IMR-90 (cell line): ENCODE results near the gene ACIN1. TPM values are rescaled to one million over a fixed set of nuclear protein-coding genes. Genes with fewer than 3 reads are reported as not detected.

ENCODE experiments used
- ATAC-seq: fragments of 200-7000 bp; cut with Tn5 transposase; 2 replicates; pipeline ENCODE4 v1.9.1; 2020; ENCODE audit warnings: low read depth, mild to moderate bottlenecking, moderate library complexity
- BruUV-seq: library from RNA; stranded (reverse); fragments of 400-500 nt; replicated peaks from 2 replicates; lab custom pipeline; 2021; lab: Mats Ljungman, UMichigan
- CTCF ChIA-PET: fragments of 300-600 bp; formaldehyde crosslinking; extraction: SDS; loops from one replicate; lab custom pipeline; 2021; ENCODE audit warnings: antibody characterized with exemption; lab: Yijun Ruan, JAX
- POLR2A ChIA-PET: fragments of 300-600 bp; sonication (Branson Sonifier 250); formaldehyde crosslinking; loops from one replicate; lab custom pipeline; 2022; ENCODE audit warnings: antibody characterized with exemption; ENCODE audit not compliant: unreplicated experiment; lab: Charles Lee
- DNase-seq: peaks from one replicate; pipeline ENCODE4 v3.0.0; 2013
- H2AFZ ChIP-seq: replicated peaks from 2 replicates; pipeline ENCODE3; 2013; ENCODE audit warnings: low read length, mild to moderate bottlenecking; ENCODE audit not compliant: poor library complexity
- H2AK5ac ChIP-seq: 2 replicates; pipeline ENCODE4 v1.6.1; 2013; ENCODE audit warnings: low read depth, low read length, inconsistent platforms
- H2AK9ac ChIP-seq: replicated peaks from 2 replicates; pipeline ENCODE3; 2013; ENCODE audit warnings: mild to moderate bottlenecking, low read depth, low read length, moderate library complexity; ENCODE audit not compliant: poor library complexity
- H2BK120ac ChIP-seq: 2 replicates; pipeline ENCODE4 v1.6.1; 2013; ENCODE audit warnings: low read depth, low read length, inconsistent platforms
- H2BK15ac ChIP-seq: 3 replicates; pipeline ENCODE4 v1.6.1; 2013; ENCODE audit warnings: low read depth, low read length, inconsistent platforms
- H2BK20ac ChIP-seq: 2 replicates; pipeline ENCODE4 v1.6.1; 2013; ENCODE audit warnings: low read depth, mild to moderate bottlenecking, inconsistent platforms, low read length, moderate library complexity
- H2BK5ac ChIP-seq: 2 replicates; pipeline ENCODE4 v1.6.1; 2013; ENCODE audit warnings: mild to moderate bottlenecking, low read depth, low read length, inconsistent platforms; ENCODE audit not compliant: poor library complexity, severe bottlenecking
- H3K14ac ChIP-seq: replicated peaks from 2 replicates; pipeline ENCODE4 v1.6.1; 2013; ENCODE audit warnings: low read depth, low read length, inconsistent platforms
- H3K18ac ChIP-seq: 2 replicates; pipeline ENCODE4 v1.6.1; 2013; ENCODE audit warnings: low read depth, low read length, control low read depth
- H3K23ac ChIP-seq: 2 replicates; pipeline ENCODE4 v1.6.1; 2013; ENCODE audit warnings: low read depth, low read length, inconsistent platforms
- H3K27ac ChIP-seq: 2 replicates; pipeline ENCODE4 v1.5.1; 2013; ENCODE audit warnings: mild to moderate bottlenecking, control low read depth, low read length; ENCODE audit not compliant: insufficient read depth
- H3K27me3 ChIP-seq: 2 replicates; pipeline ENCODE4 v1.6.1; 2013; ENCODE audit warnings: low read length; ENCODE audit not compliant: control insufficient read depth, insufficient read depth
- H3K36me3 ChIP-seq: 2 replicates; pipeline ENCODE4 v1.6.1; 2013; ENCODE audit warnings: low read length, mixed read lengths; ENCODE audit not compliant: control insufficient read depth, insufficient read depth
- H3K4ac ChIP-seq: 2 replicates; pipeline ENCODE4 v1.6.1; 2013; ENCODE audit warnings: low read depth, low read length, inconsistent platforms
- H3K4me1 ChIP-seq: 2 replicates; pipeline ENCODE4 v1.6.1; 2013; ENCODE audit warnings: low read length, mixed read lengths; ENCODE audit not compliant: control insufficient read depth, insufficient read depth
- H3K4me2 ChIP-seq: 2 replicates; pipeline ENCODE4 v1.6.1; 2013; ENCODE audit warnings: low read depth, mild to moderate bottlenecking, control low read depth, low read length, moderate library complexity
- H3K4me3 ChIP-seq: 2 replicates; pipeline ENCODE4 v1.5.1; 2013; ENCODE audit warnings: low read depth, mild to moderate bottlenecking, control low read depth, low read length, moderate library complexity; ENCODE audit not compliant: insufficient read depth
- H3K56ac ChIP-seq: 2 replicates; pipeline ENCODE4 v1.6.1; 2013; ENCODE audit warnings: low read length, inconsistent platforms; ENCODE audit not compliant: insufficient read depth; ENCODE audit errors: extremely low read depth
- H3K79me1 ChIP-seq, 2 experiments: 2 replicates each; pipeline ENCODE4 v1.6.1; 2013; ENCODE audit warnings: low read length in 2 of 2, inconsistent platforms in 1 of 2, low read depth in 1 of 2
- H3K9ac ChIP-seq: 2 replicates; pipeline ENCODE4 v1.6.1; 2013; ENCODE audit warnings: low read depth, low read length, control low read depth
- H3K9me1 ChIP-seq: 2 replicates; pipeline ENCODE4 v1.6.1; 2013; ENCODE audit warnings: low read length, inconsistent platforms; ENCODE audit not compliant: insufficient read depth
- H3K9me3 ChIP-seq: 2 replicates; pipeline ENCODE4 v1.6.1; 2013; ENCODE audit warnings: low read length; ENCODE audit not compliant: control insufficient read depth, insufficient read depth
- H4K20me1 ChIP-seq: 2 replicates; pipeline ENCODE4 v1.6.1; 2013; ENCODE audit warnings: low read length, inconsistent platforms; ENCODE audit not compliant: insufficient read depth
- H4K5ac ChIP-seq: 2 replicates; pipeline ENCODE4 v1.6.1; 2013; ENCODE audit warnings: mild to moderate bottlenecking, low read depth, low read length, control low read depth
- H4K8ac ChIP-seq, 2 experiments: 2 replicates each; pipeline ENCODE4 v1.6.1; 2013; ENCODE audit warnings: low read depth in 2 of 2, low read length in 2 of 2, control low read depth in 1 of 2, inconsistent platforms in 1 of 2
- H4K91ac ChIP-seq: 2 replicates; pipeline ENCODE4 v1.6.1; 2013; ENCODE audit warnings: low read depth, low read length, inconsistent platforms; ENCODE audit not compliant: insufficient read depth
- BHLHE40 ChIP-seq: fragments of 150-350 bp; IDR thresholded peaks from 2 replicates; pipeline ENCODE4 v1.6.1; 2016; ENCODE audit warnings: mild to moderate bottlenecking, low read depth, low read length
- CEBPB ChIP-seq: IDR thresholded peaks from 2 replicates; pipeline ENCODE4 v1.6.1; 2012; ENCODE audit warnings: low read depth, low read length, improper control_type of control experiment
- CHD1 ChIP-seq: IDR thresholded peaks from 2 replicates; pipeline ENCODE4 v1.6.1; 2012; ENCODE audit warnings: low read depth, low read length, improper control_type of control experiment
- CTCF ChIP-seq: conservative IDR thresholded peaks from 2 replicates; pipeline ENCODE4 v1.5.1; 2012; ENCODE audit warnings: mild to moderate bottlenecking, low read depth, low read length, improper control_type of control experiment
- FOS ChIP-seq: fragments of 150-350 bp; IDR thresholded peaks from 2 replicates; pipeline ENCODE4 v1.6.1; 2016; ENCODE audit warnings: low read depth, low read length
- MAFK ChIP-seq: IDR thresholded peaks from 2 replicates; pipeline ENCODE4 v1.6.1; 2012; ENCODE audit warnings: low read depth, low read length, improper control_type of control experiment
- MAZ ChIP-seq: IDR thresholded peaks from 2 replicates; pipeline ENCODE4 v1.6.1; 2012; ENCODE audit warnings: low read depth, mild to moderate bottlenecking, low read length, improper control_type of control experiment, moderate library complexity, borderline replicate concordance
- MXI1 ChIP-seq: IDR thresholded peaks from 2 replicates; pipeline ENCODE4 v1.6.1; 2012; ENCODE audit warnings: low read depth, mild to moderate bottlenecking, low read length, moderate library complexity, borderline replicate concordance
- NFE2L2 ChIP-seq: fragments of 150-350 bp; IDR thresholded peaks from 2 replicates; pipeline ENCODE4 v1.6.1; 2016; ENCODE audit warnings: low read depth, mild to moderate bottlenecking, low read length
- POLR2A ChIP-seq: IDR thresholded peaks from 2 replicates; pipeline ENCODE4 v1.6.1; 2012; ENCODE audit warnings: mild to moderate bottlenecking, low read depth, low read length
- RFX5 ChIP-seq: IDR thresholded peaks from 2 replicates; pipeline ENCODE4 v1.8.0; 2012; ENCODE audit warnings: low read depth, mild to moderate bottlenecking, low read length, moderate library complexity
- SMC3 ChIP-seq: fragments of 150-350 bp; IDR thresholded peaks from 2 replicates; pipeline ENCODE4 v1.6.1; 2016; ENCODE audit warnings: low read depth, mild to moderate bottlenecking, antibody characterized with exemption, low read length, moderate library complexity
- USF2 ChIP-seq: fragments of 150-350 bp; IDR thresholded peaks from 2 replicates; pipeline ENCODE4 v1.6.1; 2017; ENCODE audit warnings: mild to moderate bottlenecking, antibody characterized with exemption, low read length, low read depth
- WGBS, 2 experiments: methylation state at CpG; one replicate each; pipeline versions ENCODE4 v1.1.5 to v1.1.7; 2013; ENCODE audit warnings: missing lambda C conversion rate in 2 of 2; ENCODE audit not compliant: insufficient read length in 1 of 2; ENCODE audit errors: extremely low coverage in 2 of 2; 5-methylcytosine and 5-hydroxymethylcytosine counted together
- dilution Hi-C: fragments of 300-500 bp; cut with HindIII; formaldehyde crosslinking; loops from one replicate; pipeline ENCODE4 v1.14.3; 2018; ENCODE audit warnings: low sequenced_read_pairs; ENCODE audit not compliant: unreplicated experiment
- in situ Hi-C: fragments of 300-500 bp; cut with MboI; formaldehyde crosslinking; loops from 3 replicates; pipeline ENCODE4 v1.14.3; 2019; ENCODE audit warnings: low sequenced_read_pairs, inconsistent platforms, mixed read lengths
- intact Hi-C: fragments of 100-400 bp; cut with micrococcal nuclease; formaldehyde crosslinking; loops from 2 replicates; pipeline ENCODE4 v1.10.0; 2022
- polyA plus RNA-seq, 3 experiments: library from polyadenylated mRNA; depleted of rRNA; stranded (reverse); fragments of >200 nt; gene quantifications; 2 replicates each; pipeline ENCODE4 v1.2.3, GENCODE V29; 2012; ENCODE audit warnings: low replicate concordance in 1 of 3
- total RNA-seq: library from RNA; depleted of rRNA; stranded (reverse); fragments of >200 nt; gene quantifications from 2 replicates; pipeline ENCODE4 v1.2.3, GENCODE V29; 2012
- TF ChIP-seq, protein P1 (sequence below): fragments of 150-350 bp; IDR thresholded peaks from 2 replicates; pipeline ENCODE4 v1.6.1; 2016; ENCODE audit warnings: low read depth, mild to moderate bottlenecking, low read length, moderate library complexity, borderline replicate concordance

The ACIN1 gene
- total and polyA plus RNA-seq, 2 of the 4 experiments (the other 2 are of a cell fraction), result 73.8 to 185 TPM

GRCh38 chr14:23110579-23111365 lies 15.8 kb upstream of the ACIN1 start:
- Histone ChIP-seq H3K18ac (no peak overlapping the region), H3K36me3 (no peaks in the 10 kb centered on the region), H4K5ac (no peak overlapping the region), H2BK5ac (no peak overlapping the region), H2BK120ac (no peak overlapping the region; the same call in 1 of the 2 replicates), H3K9me1 (peaks cover 27% of the 10 kb centered on the region), H2BK15ac (0 out of 3 replicates have a peak overlapping the region, but pooled peaks have one; percentile 17), H4K20me1 (no peaks in the 10 kb centered on the region), H3K4me2 (no peak overlapping the region), H3K14ac (no peak overlapping the region), H2AFZ (no peak overlapping the region), H3K23ac (no peak overlapping the region), H2AK9ac (peak overlapping the region; percentile 46), H4K8ac (no peak overlapping the region), H2BK20ac (no peak overlapping the region), H4K91ac (peak overlapping the region; percentile 45), H3K79me1 (peaks cover 7 to 10% of the 10 kb centered on the region in 2 experiments; a peak in 2 of 4 replicates), H3K4me1 (peaks cover 27% of the 10 kb centered on the region), H2AK5ac (0 out of 2 replicates have a peak overlapping the region, but pooled peaks have one; percentile 48), H3K27ac (no peak overlapping the region), H3K9ac (no peak overlapping the region), H3K56ac (no peak overlapping the region), H3K4me3 (no peak overlapping the region), H3K9me3 (no peaks in the 10 kb centered on the region), H3K27me3 (no peaks in the 10 kb centered on the region), H3K4ac (peak overlapping the region; percentile 19; the same call in 1 of the 2 replicates)
- dilution Hi-C loops (no loop called here), intact Hi-C loops (no loop called here), in situ Hi-C loops (loop anchor here (10.0 kb wide), 1 partner anchor 194 kb away; the partner anchor contains the start of genes BCL2L2 and PPP1R3E)
- WGBS, 2 experiments, result 95 to 100% methylated on average over 1 to 3 of the region's 5 CpGs
- CTCF ChIA-PET, result interaction anchor here (0.5 to 3.9 kb wide), 3 partner anchors 11 to 42 kb away, joined by 4 to 18 read pairs (median 12); no protein-coding TSS in a partner anchor
- no TSS peak for BruUV-seq
- ATAC-seq (no peak), DNase-seq (no peak)
- TF ChIP-seq BHLHE40, result no peak
- TF ChIP-seq CEBPB, result no peak
- no peak for TF ChIP-seq MAFK
- TF ChIP-seq, protein P1, sequence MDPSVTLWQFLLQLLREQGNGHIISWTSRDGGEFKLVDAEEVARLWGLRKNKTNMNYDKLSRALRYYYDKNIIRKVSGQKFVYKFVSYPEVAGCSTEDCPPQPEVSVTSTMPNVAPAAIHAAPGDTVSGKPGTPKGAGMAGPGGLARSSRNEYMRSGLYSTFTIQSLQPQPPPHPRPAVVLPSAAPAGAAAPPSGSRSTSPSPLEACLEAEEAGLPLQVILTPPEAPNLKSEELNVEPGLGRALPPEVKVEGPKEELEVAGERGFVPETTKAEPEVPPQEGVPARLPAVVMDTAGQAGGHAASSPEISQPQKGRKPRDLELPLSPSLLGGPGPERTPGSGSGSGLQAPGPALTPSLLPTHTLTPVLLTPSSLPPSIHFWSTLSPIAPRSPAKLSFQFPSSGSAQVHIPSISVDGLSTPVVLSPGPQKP, result no peak
- no peak for TF ChIP-seq USF2
- TF ChIP-seq CTCF, result no peak
- no peak for TF ChIP-seq MXI1
- no peak for TF ChIP-seq RFX5
- TF ChIP-seq SMC3, result no peak
- no peak for TF ChIP-seq FOS
- TF ChIP-seq MAZ, result no peak
- no peak for TF ChIP-seq CHD1
- no peak for TF ChIP-seq NFE2L2
- TF ChIP-seq POLR2A, result no peak
- POLR2A ChIA-PET, result no interaction called here
